ENCODE results near the gene TAS2R8.

GRCh38 chr12:10779103-10779502, 28.0 kb downstream of the TAS2R8 start:
- TF ChIP-seq POLR2A (IDR thresholded peaks at IDR 0.05), result no peak
- no peak for TF ChIP-seq CTCF (IDR thresholded peaks at IDR 0.05)

Measured in right lobe of liver (tissue), 4 donors.